GM18502 (cell line): ENCODE measurements around the gene FAHD1.

ENCODE experiments used
- ATAC-seq: cut with Tn5 transposase; IDR thresholded peaks from one replicate; pipeline ENCODE4 v1.9.1; 2021; ENCODE audit warnings: mild to moderate bottlenecking; ENCODE audit not compliant: unreplicated experiment, poor library complexity

The FAHD1 gene

DNA sequence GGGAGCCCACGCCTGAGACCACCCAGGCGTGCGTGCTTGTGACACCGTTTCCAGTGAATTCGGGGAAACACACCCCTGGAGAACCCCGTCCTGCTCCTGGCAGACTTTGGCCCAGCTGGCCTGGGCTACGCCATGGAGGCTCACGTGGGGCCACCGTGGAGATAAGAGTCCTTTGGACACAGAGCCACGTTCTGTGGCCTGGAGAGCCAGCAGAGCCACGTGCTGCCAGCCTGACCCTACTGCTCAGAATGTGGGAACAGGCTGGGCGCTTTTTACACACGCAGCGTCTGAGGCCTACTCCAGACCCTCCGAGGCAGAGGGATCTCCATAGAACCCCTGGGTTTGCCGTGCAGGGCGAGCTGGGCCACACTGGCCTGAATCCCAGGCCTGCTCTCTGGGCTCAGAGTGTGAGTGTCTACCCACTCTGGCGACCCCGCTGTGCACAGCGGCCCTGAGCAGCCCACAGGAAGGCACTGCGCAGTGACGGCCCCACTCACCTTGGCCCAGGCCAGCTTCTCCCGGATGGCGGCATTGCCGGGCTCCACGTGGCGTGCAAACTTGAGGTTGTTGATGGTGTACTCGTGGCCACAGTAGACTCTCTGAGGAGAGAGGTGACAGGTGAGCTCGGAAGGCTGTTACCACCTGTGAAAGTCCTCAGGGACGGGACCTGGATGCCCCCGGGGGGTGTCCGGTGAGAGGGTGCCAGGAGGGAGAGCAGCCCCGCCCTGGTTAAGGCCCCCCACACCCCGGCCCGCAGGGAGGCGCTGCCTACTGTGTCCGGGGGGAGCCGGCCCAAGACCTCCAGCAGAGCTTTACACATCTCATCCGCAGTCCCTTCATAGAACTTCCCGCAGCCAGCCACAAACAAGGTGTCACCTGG lies 10.4 kb upstream of the FAHD1 start:
- ATAC-seq = no peak

DNA sequence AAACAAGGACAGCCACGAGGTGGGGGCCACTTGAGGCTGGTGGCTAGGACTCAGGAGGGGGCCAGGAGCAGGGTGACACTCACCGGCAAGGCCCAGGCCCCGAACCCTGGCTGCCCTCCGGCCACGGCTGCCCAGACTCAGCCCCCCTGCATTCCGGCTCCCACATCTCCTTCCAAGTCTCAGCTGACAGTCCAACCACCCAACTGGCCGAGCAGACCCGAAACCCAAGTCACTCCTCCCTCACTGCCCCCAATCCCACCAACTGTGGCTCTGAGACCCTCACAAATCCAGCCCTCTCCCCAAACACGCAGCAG lies 9.8 kb upstream of the FAHD1 start:
- no peak for ATAC-seq

DNA sequence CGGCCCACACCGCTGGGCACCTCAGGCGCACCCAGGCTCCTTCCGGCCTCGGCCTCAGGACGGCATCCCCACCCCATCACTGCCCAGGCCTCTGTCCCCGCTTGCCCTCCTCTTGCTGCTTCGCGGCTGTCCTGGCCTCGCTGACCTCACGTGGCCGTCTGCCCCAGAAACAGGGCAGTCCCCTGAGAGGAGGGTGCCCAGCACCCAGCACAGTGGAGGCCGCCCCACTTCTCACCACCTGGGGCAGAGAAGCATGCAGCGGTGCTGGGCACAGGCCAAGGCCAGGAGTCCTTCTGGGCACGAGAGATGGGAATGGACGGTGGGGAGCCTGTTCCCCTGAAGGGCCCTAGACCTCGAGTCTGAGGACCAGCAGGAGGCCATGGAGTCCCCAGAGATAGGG lies 9.3 kb upstream of the FAHD1 start:
- no peak for ATAC-seq

DNA sequence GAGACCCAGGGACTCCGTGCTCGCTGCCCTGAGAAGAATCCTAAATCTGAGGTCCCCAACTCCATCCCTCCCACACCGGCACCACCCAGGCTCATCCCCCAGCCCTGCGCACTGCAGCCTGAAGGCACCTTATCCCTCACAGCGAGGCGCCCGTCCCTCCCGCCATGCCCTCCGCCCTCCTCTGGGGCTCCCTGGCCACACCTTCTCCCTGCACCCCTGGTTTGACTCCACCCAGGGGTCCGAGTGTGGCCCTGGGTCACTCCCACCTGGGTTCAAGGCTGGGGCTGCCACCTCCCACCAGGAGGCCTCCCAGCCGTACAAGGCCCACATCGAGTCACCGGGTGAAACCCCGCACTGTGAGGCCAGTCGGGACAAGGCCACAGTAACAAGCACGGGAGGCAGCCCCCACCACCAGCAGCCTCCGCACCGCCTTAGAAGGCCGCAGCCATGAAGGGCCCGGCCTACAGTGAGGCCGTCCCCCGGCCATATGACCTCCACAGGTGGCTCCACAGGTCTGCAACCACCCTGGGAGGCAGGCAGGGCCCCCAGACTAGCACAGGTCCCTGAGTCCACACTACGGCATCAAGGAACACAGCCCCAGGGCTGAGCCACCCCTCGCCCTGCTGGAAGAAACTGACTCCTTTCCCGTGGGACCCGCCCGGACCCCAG lies 8.7 kb upstream of the FAHD1 start:
- no peak for ATAC-seq

DNA sequence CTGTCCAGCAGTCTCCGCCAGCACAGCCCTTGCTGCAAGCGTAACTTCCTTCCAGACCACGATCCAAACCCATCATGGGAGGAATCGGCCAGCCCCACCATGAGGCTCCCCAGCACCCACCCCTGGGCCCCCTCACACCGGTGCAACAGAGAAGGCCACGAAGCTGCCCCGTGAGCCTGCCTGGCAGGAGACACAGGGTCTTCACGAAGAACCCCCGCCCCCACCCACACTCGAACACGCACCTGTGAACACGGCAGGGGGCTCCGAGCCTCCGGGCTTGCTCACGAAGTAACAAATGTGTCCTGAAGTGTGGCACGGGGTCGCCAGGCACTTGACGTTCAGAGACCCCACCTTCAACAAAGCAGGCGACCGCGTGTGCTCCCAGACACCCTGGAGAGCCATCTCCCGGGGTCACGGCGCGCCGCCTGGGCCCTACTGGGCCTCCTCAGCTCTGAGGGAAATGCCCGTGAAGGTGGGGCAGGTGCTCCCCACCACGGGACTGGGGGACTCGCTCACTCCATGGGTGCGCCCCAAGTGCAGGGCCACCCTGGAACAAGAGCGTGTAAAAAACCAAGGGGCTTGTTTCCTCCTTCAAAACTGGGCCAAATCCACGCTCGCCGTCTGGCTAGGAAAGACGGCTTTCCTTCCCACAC lies 8.0 kb upstream of the FAHD1 start:
- ATAC-seq = no peak

DNA sequence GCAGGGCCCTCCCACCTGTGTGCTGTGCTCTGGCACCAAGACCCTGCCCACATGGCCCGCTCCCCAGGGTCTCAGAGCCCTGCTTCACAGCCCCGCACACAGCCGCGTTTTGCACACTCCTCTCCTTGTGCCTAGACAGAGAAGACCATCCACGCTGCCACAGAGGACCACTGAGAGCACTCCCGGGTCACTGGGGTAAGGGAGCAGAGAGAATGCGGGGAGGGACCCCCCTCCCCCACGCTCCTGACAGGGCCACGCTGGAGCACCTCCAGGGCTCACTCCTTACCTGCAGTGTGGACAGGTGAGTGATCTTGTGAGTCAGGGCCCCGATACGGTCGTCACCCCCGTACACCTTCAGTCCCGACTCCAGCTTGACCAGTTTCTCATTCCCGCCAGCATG lies 7.4 kb upstream of the FAHD1 start:
- no peak for ATAC-seq

DNA sequence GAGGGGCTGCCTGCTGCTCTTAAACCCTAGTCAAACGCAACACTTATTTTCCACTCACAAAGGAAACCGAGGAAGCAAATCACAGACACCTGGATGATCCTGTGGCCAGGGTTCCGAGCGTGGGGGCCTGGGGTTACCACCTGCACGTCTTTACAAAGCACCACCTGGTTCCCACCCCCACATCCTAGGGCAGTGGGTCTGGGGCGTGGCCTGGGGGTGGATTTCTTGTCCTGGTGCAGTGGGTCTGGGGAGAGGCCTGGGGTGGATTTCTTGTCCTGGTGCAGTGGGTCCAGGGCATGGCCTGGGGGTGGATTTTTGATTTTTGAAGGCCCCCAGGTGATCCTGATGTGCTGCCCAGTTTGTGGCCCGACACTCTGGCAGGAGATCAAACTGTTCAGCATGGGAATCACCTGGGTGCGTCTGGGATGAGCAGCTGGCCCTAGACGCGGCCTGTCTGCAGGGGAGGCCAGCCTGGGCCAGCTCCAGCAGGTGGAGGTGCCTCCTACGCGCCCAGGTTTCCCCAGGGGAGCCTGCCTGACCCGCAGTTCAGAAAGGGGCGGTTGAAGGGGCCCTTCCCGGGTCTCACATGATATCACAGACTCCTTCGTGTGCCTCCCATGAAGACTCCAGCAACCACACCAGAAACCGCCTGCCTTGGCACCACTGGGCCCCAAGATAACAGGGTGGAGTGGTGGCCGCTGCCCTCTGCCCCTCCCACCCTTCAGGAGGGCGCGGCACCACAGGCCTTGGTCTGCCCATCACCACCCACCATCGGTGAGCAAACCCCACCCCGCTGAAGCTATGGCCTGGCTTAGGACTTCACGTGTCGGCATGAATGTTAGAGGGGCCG lies 6.7 kb upstream of the FAHD1 start:
- ATAC-seq = no peak

DNA sequence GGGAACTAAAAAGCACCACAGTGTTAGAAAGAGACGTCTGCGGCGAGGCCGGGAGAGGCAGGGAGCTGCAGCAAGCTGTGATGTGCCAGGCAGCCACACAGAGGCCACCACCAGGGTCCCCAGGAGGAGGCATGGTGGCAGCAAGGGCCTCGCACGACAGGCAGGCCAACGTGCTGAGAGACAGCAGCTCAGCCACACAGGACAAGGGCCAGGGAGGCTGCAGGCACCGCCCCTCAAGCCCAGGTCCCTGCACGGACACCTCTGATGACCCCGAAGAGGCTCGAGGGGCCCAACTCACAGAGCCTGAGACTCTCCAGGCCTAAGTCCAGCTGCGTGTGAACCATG lies 6.1 kb upstream of the FAHD1 start:
- no peak for ATAC-seq

DNA sequence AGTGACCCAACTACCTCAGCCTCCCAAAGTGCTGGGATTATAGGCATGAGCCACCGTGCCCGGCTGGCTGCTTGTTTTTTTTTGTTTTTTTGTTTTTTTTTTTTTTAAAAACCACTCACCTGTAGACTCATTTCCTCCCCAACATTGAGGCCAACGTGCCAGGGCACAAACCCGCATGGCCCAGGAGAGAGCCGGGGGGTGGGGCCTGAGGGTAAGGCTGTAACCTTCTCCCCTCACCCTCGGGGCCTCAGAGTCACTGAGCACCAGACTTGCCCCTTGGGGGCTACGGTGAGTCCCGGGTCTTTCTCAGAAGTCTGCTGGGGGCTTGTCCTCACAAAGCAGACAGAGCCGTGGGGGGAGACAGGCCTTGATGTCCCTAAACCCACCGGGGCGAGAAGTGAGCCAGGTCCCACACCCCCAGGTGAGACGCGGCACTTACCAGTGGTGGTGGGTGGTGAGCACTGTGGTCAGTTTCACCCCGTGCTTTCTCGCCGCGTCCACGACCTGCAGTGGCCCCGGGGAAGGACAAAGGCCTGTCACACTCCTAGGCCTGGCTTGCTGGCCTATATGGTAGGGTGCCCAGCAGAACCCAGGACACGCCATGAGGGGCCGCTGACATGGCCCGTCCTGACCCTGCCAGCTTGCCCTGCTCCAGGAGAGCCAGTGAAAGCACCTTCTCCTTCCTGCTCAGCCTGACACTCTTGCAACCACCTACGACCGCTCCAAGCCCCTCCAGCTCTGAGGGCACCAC lies 5.0 kb upstream of the FAHD1 start:
- ATAC-seq = no peak

DNA sequence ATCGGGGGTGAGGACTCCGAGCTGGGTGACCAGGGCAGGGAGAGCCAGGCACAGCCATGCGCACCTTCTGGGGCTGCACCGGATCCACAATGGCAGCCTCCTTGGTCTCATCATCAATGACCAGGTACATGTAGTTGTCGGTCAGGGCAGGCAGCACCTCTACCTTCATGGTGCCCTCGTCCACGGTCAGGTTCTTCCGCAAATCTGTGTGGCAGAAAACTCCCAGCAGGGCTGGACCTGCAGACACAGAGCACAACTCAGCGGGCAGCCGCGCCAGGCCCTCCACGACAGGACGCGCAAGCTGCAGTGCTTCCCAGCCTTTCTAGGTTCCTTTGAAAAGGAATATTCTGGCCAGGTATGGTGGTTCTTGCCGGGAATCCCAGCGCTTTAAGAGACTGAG lies 4.2 kb upstream of the FAHD1 start:
- no peak for ATAC-seq

DNA sequence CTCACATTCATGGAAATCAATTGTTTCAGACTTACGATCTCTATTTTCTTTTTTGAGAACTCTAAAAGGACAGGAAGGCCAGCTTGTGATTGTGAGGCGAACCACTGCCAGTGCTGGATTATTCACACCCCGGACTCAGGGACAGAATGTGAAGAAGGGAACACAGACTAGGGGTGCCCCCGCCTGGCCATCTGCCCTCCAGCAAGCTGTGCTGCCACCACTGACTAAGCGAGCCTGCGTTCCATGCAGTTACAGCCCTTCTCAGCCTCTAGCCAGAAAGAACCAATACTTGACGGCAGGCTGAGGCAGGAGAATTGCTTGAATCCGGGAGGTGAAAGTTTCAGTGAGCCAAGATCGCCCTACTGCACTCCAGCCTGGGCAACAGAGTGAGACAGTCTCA lies 3.2 kb upstream of the FAHD1 start:
- ATAC-seq = no peak

DNA sequence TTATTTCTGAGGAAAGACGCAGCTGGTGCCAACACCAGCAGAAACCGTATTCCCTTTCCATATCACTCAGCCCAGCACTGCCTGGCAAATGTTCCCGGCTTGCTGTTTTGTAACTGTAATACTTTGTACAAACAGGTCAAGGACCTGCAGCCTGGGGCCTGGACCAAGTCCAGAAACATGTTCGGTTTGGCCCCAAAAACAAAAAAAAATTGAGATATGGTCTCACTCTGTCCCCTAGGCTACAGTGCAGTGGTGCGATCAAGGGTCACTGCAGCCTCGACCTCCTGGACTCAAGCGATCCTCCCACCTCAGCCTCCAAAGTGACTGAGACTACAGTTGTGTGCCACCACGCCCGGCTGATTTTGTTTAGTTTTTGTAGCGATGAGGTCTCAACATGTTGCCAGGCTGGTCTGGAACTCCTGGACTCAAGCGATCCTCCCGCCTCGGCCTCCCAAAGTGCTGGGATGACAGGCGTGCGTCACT lies 1.6 kb upstream of the FAHD1 start:
- no peak for ATAC-seq

DNA sequence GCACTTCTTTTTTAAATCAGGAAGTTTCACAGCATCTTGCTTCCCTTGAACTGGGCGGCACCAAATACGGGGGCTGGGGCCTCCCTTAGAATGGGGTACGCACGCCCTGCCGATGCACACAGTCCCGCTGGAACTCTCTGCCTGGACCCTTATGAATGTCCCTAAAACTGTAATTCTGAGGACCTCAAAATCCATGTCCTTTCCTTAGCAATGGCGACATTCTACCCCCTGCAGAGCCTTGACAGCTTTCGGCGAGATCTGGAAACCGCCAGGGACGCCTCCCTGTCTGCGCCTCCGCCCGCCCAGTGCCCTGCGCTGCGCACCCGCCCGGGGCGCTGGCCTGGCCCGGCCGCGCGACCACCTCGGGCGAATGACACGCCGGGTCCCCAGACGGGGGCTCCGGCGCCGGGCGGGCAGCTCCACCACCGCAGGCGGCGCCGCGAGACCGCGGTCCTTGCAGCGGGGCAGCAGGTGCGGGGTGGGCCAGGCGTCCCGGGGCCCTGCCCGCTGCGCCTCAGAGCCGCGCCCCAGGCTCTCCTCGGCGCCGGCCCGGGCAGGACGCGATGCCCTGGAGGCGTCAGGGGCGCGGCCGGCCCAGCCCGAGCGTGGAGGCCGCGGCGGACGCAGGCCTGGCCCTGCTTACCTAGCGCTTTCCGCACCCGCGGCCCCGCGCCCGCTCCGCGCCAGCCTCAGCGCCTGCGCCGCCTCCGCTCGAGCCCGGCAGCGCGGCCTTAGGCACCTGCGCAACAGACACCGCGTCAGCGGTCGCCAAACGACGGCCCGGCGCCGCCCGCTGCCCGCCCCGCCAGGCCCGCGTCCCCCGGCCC lies 929 bp upstream of the FAHD1 start:
- ATAC-seq = peak; percentile 48

DNA sequence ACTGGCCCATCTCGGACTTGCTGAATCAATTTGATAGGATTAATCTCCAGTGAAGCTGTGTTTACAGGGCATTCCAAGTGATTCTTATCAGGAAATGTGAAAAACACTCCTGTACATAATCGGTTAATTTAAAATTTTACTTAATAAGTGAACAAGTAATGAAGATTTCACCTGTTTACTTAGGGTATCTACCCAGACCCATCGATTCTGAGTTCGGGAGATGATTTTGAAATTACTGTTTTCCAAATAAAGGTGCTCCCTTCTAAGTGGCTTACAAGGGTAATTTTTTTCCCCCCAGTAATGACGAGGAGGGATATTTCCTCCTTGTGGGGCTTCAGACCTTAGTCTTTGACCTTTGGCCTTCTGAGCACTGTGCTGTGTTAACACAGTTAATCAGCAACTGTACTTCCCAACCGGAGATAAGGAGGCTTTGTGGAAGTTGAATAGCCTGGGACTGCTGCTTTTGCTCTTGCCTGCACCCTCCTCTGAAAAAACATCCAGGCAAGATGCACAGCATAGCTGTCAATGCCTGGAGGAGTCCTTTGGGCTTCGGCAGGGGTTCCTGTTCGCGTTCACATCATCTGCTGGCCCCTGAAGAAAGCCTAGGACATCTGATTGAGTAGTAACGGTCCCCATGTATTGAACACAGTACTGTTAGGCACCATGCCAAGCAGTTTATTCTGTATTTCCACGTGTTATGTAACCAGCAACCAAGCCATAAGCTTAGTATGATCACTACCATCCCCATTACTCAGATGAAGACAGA lies 1.8 kb downstream of the FAHD1 start:
- ATAC-seq = no peak

DNA sequence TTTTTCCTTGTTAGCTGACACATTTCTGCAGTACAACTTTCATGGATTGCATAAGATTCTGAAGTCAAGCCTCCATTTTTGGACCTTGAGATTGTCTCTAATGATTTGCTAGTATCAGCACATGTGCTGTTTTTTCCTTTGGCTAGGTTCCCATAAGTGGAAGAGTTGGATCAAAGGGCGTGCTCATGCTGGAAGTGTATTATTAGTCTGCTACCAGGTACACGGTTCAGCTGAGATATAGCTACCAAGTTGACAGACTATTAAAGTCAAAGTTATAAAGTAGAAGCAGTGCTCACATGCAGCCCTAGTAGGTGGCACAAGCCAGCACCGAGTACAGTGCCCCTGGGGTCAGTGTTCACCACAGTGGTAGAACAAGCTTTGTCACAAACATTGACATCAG lies 3.2 kb downstream of the FAHD1 start:
- ATAC-seq = no peak

DNA sequence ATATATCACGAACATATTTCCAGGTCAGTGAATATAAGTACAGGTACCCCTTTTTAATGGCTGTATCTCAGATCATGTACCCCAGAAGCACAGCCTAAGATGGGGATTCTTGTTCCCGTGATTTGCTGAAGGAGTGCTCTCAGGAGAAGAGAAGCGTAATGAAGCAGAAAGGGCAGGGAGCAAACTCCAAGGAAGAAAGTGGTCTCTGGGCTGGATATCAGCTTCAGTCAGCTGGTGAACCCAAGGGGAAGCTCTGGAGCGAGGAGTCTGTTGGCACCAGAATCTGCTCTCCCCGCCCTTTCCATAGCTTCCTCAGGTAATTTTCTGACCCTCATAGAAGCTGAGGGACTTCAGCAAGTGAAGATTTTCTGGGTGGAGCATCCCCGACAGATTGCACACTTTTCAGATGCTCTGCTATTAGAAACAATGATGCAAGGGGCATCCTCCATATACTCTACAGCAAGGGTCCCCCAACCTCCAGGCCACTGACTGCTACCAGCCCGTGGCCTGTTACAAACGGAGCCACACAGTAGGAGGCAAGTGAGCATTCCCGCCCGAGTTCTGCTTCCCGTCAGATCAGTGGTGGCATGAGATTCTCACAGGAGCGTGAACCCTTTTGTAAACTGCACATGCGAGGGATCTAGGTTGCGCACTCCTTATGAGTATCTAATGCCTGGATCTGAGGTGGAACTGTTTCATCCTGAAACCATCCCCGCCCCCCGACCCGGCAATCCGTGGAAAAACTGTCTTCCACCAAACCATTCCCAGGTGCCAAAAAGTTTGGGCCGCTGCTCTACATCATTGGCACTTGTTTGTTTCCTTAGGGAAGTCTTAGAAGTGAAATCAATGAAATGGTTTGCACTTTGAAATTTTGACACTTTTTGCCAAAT lies 4.4 kb downstream of the FAHD1 start:
- no peak for ATAC-seq

DNA sequence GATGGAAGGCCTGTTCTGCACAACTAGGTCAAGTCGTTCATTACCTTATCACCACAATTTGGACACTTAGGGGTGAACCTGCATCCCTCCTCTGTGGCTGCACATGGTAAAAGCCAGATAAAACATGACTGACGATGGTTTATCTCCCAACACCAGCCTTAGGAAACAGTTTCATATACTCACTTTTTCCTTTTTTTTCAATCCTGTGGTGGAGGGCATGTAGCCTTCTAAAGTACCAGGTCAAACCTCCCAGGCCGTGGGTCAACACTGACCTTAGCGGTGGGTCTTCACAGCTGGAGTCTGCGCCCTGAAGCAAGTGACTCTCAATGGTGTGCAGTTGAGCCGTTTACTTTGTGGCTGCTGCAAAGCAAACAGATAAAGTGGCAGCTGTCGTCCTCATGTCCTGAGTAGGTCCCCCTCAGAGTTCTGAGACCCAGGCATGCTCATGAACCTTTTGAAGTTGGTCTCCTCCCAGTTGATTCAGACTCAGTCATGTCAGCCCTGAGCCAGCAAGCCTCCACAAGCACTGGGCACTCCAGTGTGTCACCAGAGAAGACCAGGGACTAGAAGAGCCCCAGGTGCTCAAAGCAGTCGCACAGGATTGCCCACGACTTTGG lies 5.9 kb downstream of the FAHD1 start:
- no peak for ATAC-seq
